HL-60 (cell line): ENCODE results near the gene C22orf23.

ENCODE experiments used
- DNase-seq, 2 experiments: peaks; one replicate each; pipeline ENCODE4 v3.0.0-alpha.2; 2010 to 2020; ENCODE audit warnings: low read depth in 1 of 2, low spot score in 1 of 2
- H3K27ac ChIP-seq: fragments of 250-450 bp; sonication (Bioruptor Pico); replicated peaks from 2 replicates; pipeline ENCODE4 v1.5.1; 2020; ENCODE audit warnings: mild to moderate bottlenecking, moderate library complexity
- H3K27me3 ChIP-seq: fragments of 250-450 bp; sonication (Bioruptor Pico); 2 replicates; pipeline ENCODE4 v1.5.1; 2021; ENCODE audit warnings: mild to moderate bottlenecking, moderate library complexity; ENCODE audit not compliant: insufficient read depth, poor library complexity, severe bottlenecking
- H3K4me3 ChIP-seq: replicated peaks from 2 replicates; pipeline ENCODE4 v1.5.1; 2011; ENCODE audit warnings: mild to moderate bottlenecking, control low read depth, low read length; ENCODE audit not compliant: insufficient read depth
- GABPA ChIP-seq: IDR thresholded peaks from 2 replicates; pipeline ENCODE4 v1.6.1; 2012; ENCODE audit warnings: low read depth
- POLR2AphosphoS5 ChIP-seq: IDR thresholded peaks from 2 replicates; pipeline ENCODE4 v1.6.1; 2012; ENCODE audit warnings: low read depth
- REST ChIP-seq: IDR thresholded peaks from 2 replicates; pipeline ENCODE4 v1.6.1; 2012; ENCODE audit warnings: low read depth; ENCODE audit not compliant: insufficient replicate concordance
- SPI1 ChIP-seq: IDR thresholded peaks from 2 replicates; pipeline ENCODE4 v1.6.1; 2012; ENCODE audit warnings: low read depth, mild to moderate bottlenecking, borderline replicate concordance
- TF ChIP-seq, protein P1 (sequence below): IDR thresholded peaks from one replicate; pipeline ENCODE4 v1.5.1; 2011; ENCODE audit warnings: low read length, control low read depth, inconsistent platforms; ENCODE audit not compliant: insufficient read depth

The C22orf23 gene

GRCh38 chr22:37998543-37998942 is 45.1 kb upstream of the C22orf23 start:
- Histone ChIP-seq H3K4me3 (no peak overlapping the region), H3K27ac (no peak overlapping the region), H3K27me3 (no peaks in the 10 kb centered on the region)
- DNase-seq: no peak
- TF ChIP-seq SPI1 (no peak), GABPA (no peak), POLR2AphosphoS5 (no peak), REST (no peak)
- TF ChIP-seq, protein P1, sequence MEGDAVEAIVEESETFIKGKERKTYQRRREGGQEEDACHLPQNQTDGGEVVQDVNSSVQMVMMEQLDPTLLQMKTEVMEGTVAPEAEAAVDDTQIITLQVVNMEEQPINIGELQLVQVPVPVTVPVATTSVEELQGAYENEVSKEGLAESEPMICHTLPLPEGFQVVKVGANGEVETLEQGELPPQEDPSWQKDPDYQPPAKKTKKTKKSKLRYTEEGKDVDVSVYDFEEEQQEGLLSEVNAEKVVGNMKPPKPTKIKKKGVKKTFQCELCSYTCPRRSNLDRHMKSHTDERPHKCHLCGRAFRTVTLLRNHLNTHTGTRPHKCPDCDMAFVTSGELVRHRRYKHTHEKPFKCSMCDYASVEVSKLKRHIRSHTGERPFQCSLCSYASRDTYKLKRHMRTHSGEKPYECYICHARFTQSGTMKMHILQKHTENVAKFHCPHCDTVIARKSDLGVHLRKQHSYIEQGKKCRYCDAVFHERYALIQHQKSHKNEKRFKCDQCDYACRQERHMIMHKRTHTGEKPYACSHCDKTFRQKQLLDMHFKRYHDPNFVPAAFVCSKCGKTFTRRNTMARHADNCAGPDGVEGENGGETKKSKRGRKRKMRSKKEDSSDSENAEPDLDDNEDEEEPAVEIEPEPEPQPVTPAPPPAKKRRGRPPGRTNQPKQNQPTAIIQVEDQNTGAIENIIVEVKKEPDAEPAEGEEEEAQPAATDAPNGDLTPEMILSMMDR: no peak

GRCh38 chr22:37996515-37997246 is 43.3 kb upstream of the C22orf23 start:
- Histone ChIP-seq H3K27me3 (no peaks in the 10 kb centered on the region), H3K4me3 (no peak overlapping the region), H3K27ac (no peak overlapping the region)
- no peak for DNase-seq
- TF ChIP-seq POLR2AphosphoS5 (no peak), GABPA (no peak), SPI1 (no peak), REST (no peak)
- TF ChIP-seq, protein P1: no peak

DNA sequence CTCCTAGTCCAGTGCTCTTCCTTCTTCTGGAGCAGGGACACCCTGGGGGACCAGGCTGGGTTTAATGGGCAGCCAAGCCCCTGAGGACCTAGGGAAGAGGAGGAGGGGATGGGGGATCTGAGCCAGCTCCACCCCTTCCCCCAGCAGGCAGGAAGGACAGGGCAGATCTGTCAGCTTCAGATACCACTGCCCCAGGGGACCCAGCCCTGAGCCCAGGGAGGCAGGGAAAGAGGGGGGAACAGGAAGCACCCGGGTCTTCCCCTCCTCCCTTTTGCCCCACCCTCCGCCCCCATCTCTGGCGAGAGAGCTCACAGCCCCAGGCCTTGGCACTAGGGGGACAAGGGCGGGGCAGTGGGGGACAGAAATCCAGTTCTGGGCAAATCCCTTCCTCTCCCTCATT is 42.7 kb upstream of the C22orf23 start:
- no peak overlapping the region for H3K4me3 ChIP-seq
- DNase-seq: no peak
- no peak overlapping the region for H3K27ac ChIP-seq
- TF ChIP-seq REST (no peak), SPI1 (no peak), POLR2AphosphoS5 (no peak), GABPA (no peak)
- TF ChIP-seq, protein P1: no peak
- H3K27me3 ChIP-seq: no peaks in the 10 kb centered on the region
